Adrenal gland (tissue), 5 donors: Measurements from ENCODE around the gene COL18A1.

ENCODE experiments used
- CTCF ChIP-seq, 6 experiments: fragments of 450-650 bp in 4 of 6; fragments of 200-600 bp in 2 of 6; sonication (generic) in 1 of 6; IDR thresholded peaks; 1 replicate in 5 of 6; 2 replicates in 1 of 6; pipeline versions ENCODE4 v1.5.1 to v1.8.0; 2016 to 2021; ENCODE audit warnings: antibody characterized with exemption in 6 of 6, mild to moderate bottlenecking in 2 of 6, moderate library complexity in 1 of 6
- POLR2A ChIP-seq, 2 donors: fragments of 450-650 bp; IDR thresholded peaks; one replicate each; pipeline ENCODE4 v1.6.1; 2017; ENCODE audit warnings: antibody characterized with exemption in 2 of 2, mild to moderate bottlenecking in 2 of 2, moderate library complexity in 1 of 2
- donor health status: DM: no; HTN: no; CAD: no.

GRCh38 chr21:45544449-45545235 is 139.7 kb downstream of the COL18A1 start:
- TF ChIP-seq CTCF (IDR thresholded peaks at IDR 0.05) (no peak), POLR2A (IDR thresholded peaks at IDR 0.05) (no peak)
